Osteoblast (primary cell): ENCODE data around the gene KIF2A. TPM values are rescaled to one million over a fixed set of nuclear protein-coding genes. Genes with fewer than 3 reads are reported as not detected.

Experiments used
- total RNA-seq: library from RNA; depleted of rRNA; stranded (reverse); fragments of >200 nt; gene quantifications from 2 replicates; pipeline ENCODE4 v1.2.3, GENCODE V29; 2012

The KIF2A gene
- total RNA-seq, 1 donor: 52.8 TPM

Other genes starting within 250 kb of the KIF2A start
- 34.7 and 34.8 TPM in 2 replicates for gene DIMT1, start 97.7 kb downstream of the KIF2A start, total RNA-seq
- 24.2 and 24.5 TPM in 2 replicates for gene IPO11, start 106.6 kb downstream of the KIF2A start, total RNA-seq